Duodenal mucosa (tissue), 2 donors: ENCODE data around the gene C11orf58.

Experiments used
- H3K27ac ChIP-seq: one replicate; pipeline ENCODE4 v1.7.0; 2013; ENCODE audit warnings: low read depth, low read length
- H3K27me3 ChIP-seq, 2 donors: one replicate each; pipeline ENCODE4 v1.7.0; 2013; ENCODE audit warnings: low read length in 2 of 2, control low read depth in 1 of 2; ENCODE audit not compliant: insufficient read depth in 2 of 2, control insufficient read depth in 1 of 2
- H3K36me3 ChIP-seq, 2 donors: one replicate each; pipeline ENCODE4 v1.7.0; 2013; ENCODE audit warnings: low read length in 2 of 2, control low read depth in 1 of 2; ENCODE audit not compliant: insufficient read depth in 2 of 2, control insufficient read depth in 1 of 2
- H3K4me1 ChIP-seq, 2 donors: one replicate each; pipeline ENCODE4 v1.7.0; 2013; ENCODE audit warnings: low read length in 2 of 2, control low read depth in 1 of 2; ENCODE audit not compliant: insufficient read depth in 2 of 2, control insufficient read depth in 1 of 2
- H3K4me3 ChIP-seq, 2 donors: one replicate each; pipeline ENCODE4 v1.7.0; 2013; ENCODE audit warnings: low read length in 2 of 2, low read depth in 1 of 2
- H3K9ac ChIP-seq, 2 donors: one replicate each; pipeline ENCODE4 v1.7.0; 2013; ENCODE audit warnings: low read length in 2 of 2, low read depth in 1 of 2
- H3K9me3 ChIP-seq, 2 donors: one replicate each; pipeline ENCODE4 v1.7.0; 2013; ENCODE audit warnings: low read length in 2 of 2, control low read depth in 1 of 2; ENCODE audit not compliant: control insufficient read depth in 1 of 2

Gene C11orf58

GRCh38 chr11:16767137-16767536 is 28.7 kb downstream of the C11orf58 start:
- H3K9me3 ChIP-seq: no peaks in the 10 kb centered on the region
- no peak overlapping the region for H3K4me3 ChIP-seq
- no peaks in the 10 kb centered on the region for H3K4me1 ChIP-seq
- H3K36me3 ChIP-seq: peaks cover 0 to 7% of the 10 kb centered on the region in 2 donors
- no peak overlapping the region for H3K9ac ChIP-seq
- H3K27ac ChIP-seq: no peak overlapping the region
- no peaks in the 10 kb centered on the region for H3K27me3 ChIP-seq

DNA sequence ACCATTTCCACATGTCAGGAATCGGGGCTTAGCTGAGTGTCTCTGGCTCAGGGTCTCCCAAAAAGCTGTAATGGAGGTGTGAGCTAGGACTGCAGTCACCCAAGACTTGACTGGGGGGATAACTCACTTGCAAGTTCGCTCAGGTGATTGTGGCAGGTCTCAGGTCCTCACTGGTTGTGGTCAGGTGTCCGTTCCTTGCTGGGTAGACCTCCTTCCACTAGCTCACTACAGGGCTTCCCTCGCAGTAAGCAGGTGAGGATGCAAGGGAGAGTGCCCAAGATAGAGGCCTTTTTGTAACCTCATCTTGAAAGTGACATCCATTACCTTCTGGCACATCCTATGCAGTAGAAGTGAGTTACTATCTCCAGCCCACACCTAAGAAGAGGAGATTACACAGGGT is 29.5 kb downstream of the C11orf58 start:
- Histone ChIP-seq H3K4me1 (no peaks in the 10 kb centered on the region), H3K27ac (no peak overlapping the region), H3K36me3 (peaks cover 0 to 7% of the 10 kb centered on the region in 2 donors), H3K9ac (no peak overlapping the region), H3K9me3 (no peaks in the 10 kb centered on the region), H3K4me3 (no peak overlapping the region), H3K27me3 (no peaks in the 10 kb centered on the region)

DNA sequence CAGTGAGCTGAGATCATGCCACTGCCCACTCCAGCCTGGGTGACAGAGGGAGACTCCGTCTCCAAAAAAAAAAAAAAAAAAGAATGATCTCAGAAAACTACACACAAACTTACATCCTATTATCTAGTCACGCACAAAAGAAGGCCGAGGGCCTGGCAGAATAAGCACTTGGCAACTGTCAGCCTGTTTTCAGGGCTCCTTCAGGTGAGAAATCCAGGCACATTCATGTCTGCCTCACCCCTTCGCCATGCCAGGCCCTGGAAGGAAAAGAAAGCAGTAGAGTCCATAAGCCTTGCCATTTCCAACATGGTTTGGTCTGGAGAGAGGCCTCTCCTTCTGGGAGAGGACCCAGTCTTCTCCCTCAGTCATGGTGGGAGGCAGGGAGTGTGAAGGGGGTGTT is 30.9 kb downstream of the C11orf58 start:
- Histone ChIP-seq H3K27ac (no peak overlapping the region), H3K9me3 (no peaks in the 10 kb centered on the region), H3K9ac (no peak overlapping the region), H3K27me3 (no peaks in the 10 kb centered on the region), H3K36me3 (peaks cover 0 to 13% of the 10 kb centered on the region in 2 donors), H3K4me3 (no peak overlapping the region), H3K4me1 (no peaks in the 10 kb centered on the region)

GRCh38 chr11:16770016-16770415 is 31.6 kb downstream of the C11orf58 start:
- Histone ChIP-seq H3K27ac (no peak overlapping the region), H3K9me3 (no peaks in the 10 kb centered on the region), H3K4me1 (no peaks in the 10 kb centered on the region), H3K4me3 (no peak overlapping the region), H3K9ac (no peak overlapping the region), H3K36me3 (peaks cover 0 to 13% of the 10 kb centered on the region in 2 donors), H3K27me3 (no peaks in the 10 kb centered on the region)

- H3K27me3 ChIP-seq: no peaks in the 10 kb centered on the region
- no peak overlapping the region for H3K27ac ChIP-seq
- no peaks in the 10 kb centered on the region for H3K9me3 ChIP-seq
- H3K36me3 ChIP-seq: peaks cover 5 to 23% of the 10 kb centered on the region in 2 donors
- no peak overlapping the region for H3K9ac ChIP-seq
- no peaks in the 10 kb centered on the region for H3K4me1 ChIP-seq
- no peak overlapping the region for H3K4me3 ChIP-seq
These were observed 33.1 kb downstream of the C11orf58 start for GRCh38 chr11:16771350-16772140.

GRCh38 chr11:16772141-16772512 is 33.7 kb downstream of the C11orf58 start:
- H3K4me3 ChIP-seq: no peak overlapping the region
- no peaks in the 10 kb centered on the region for H3K27me3 ChIP-seq
- H3K9ac ChIP-seq: no peak overlapping the region

DNA sequence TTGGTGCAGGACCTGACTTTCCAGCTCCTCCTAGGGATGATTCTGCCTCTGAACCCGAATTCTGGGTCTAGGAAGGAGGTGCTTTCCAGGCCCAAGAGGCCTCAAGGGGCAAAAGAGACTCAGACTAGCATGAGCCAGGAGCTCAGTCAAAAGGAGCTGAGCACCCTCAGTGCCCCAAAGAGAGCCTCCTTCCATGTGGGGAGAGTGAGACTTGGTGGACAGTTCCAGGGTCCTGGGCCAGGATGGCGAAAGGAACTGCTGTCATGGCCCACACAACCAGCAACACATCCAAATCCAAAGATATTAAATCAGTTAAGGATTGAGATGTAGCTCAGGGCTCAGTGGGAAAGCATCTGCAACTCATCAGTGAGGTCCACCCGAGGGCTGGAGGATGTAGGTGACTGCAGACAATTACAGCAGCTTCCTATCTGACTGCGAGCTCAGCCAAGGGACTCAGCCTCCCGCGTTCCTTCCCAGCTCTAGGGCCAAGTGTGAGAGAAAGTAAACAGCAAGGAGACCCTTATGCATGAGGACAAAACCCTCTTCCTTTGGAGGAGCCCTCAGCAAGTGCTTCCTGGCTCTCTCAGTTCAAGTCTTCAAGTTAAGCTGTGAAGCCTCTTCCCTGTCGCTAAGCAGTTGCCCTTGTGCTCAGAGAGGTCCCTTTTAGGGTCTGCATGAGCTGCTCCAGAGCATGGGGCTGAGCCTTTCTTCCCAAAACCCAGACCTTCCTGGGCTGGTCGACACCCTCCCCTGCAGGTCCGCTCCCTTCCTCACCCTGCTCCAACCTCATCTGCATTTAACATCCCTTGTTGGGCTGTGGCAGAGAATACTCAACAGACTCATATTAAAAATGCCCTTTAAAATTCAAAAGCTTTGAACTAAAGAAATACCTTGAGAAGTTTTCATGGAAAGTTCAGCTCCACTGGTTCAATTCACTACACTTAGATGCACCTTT is 35.8 kb downstream of the C11orf58 start:
- no peak overlapping the region for H3K27ac ChIP-seq

More at GRCh38 chr11:16772141-16772512, 33.7 kb downstream of the C11orf58 start:
- no peaks in the 10 kb centered on the region for H3K9me3 ChIP-seq
- H3K36me3 ChIP-seq: peaks cover 5 to 25% of the 10 kb centered on the region in 2 donors
- no peak overlapping the region for H3K27ac ChIP-seq
- H3K4me1 ChIP-seq: no peaks in the 10 kb centered on the region

GRCh38 chr11:16774936-16775613 is 36.6 kb downstream of the C11orf58 start:
- H3K27ac ChIP-seq: no peak overlapping the region
- peaks cover 10 to 32% of the 10 kb centered on the region in 2 donors for H3K36me3 ChIP-seq
- H3K27me3 ChIP-seq: no peaks in the 10 kb centered on the region
- no peaks in the 10 kb centered on the region for H3K9me3 ChIP-seq
- H3K9ac ChIP-seq: no peak overlapping the region
- peaks cover 0 to 5% of the 10 kb centered on the region in 2 donors for H3K4me1 ChIP-seq
- no peak overlapping the region for H3K4me3 ChIP-seq

More for the DNA sequence above, 35.8 kb downstream of the C11orf58 start:
- Histone ChIP-seq H3K9ac (no peak overlapping the region), H3K27me3 (no peaks in the 10 kb centered on the region), H3K4me1 (peaks cover 0 to 3% of the 10 kb centered on the region in 2 donors), H3K4me3 (no peak overlapping the region), H3K36me3 (peaks cover 10 to 30% of the 10 kb centered on the region in 2 donors), H3K9me3 (no peaks in the 10 kb centered on the region)

GRCh38 chr11:16775614-16776283 is 37.3 kb downstream of the C11orf58 start:
- Histone ChIP-seq H3K9me3 (no peaks in the 10 kb centered on the region), H3K36me3 (peaks cover 10 to 32% of the 10 kb centered on the region in 2 donors), H3K27ac (no peak overlapping the region), H3K9ac (no peak overlapping the region), H3K4me3 (no peak overlapping the region), H3K27me3 (no peaks in the 10 kb centered on the region), H3K4me1 (peaks cover 0 to 5% of the 10 kb centered on the region in 2 donors)
